IMR-90 (cell line): ENCODE measurements around the gene GPR176.

ENCODE experiments used
- BHLHE40 ChIP-seq: fragments of 150-350 bp; IDR thresholded peaks from 2 replicates; pipeline ENCODE4 v1.6.1; 2016; ENCODE audit warnings: mild to moderate bottlenecking, low read depth, low read length
- CEBPB ChIP-seq: IDR thresholded peaks from 2 replicates; pipeline ENCODE4 v1.6.1; 2012; ENCODE audit warnings: low read depth, low read length, improper control_type of control experiment
- CHD1 ChIP-seq: IDR thresholded peaks from 2 replicates; pipeline ENCODE4 v1.6.1; 2012; ENCODE audit warnings: low read depth, low read length, improper control_type of control experiment
- CTCF ChIP-seq: conservative IDR thresholded peaks from 2 replicates; pipeline ENCODE4 v1.5.1; 2012; ENCODE audit warnings: mild to moderate bottlenecking, low read depth, low read length, improper control_type of control experiment
- FOS ChIP-seq: fragments of 150-350 bp; IDR thresholded peaks from 2 replicates; pipeline ENCODE4 v1.6.1; 2016; ENCODE audit warnings: low read depth, low read length
- MAFK ChIP-seq: IDR thresholded peaks from 2 replicates; pipeline ENCODE4 v1.6.1; 2012; ENCODE audit warnings: low read depth, low read length, improper control_type of control experiment
- MAZ ChIP-seq: IDR thresholded peaks from 2 replicates; pipeline ENCODE4 v1.6.1; 2012; ENCODE audit warnings: low read depth, mild to moderate bottlenecking, low read length, improper control_type of control experiment, moderate library complexity, borderline replicate concordance
- MXI1 ChIP-seq: IDR thresholded peaks from 2 replicates; pipeline ENCODE4 v1.6.1; 2012; ENCODE audit warnings: low read depth, mild to moderate bottlenecking, low read length, moderate library complexity, borderline replicate concordance
- POLR2A ChIP-seq: IDR thresholded peaks from 2 replicates; pipeline ENCODE4 v1.6.1; 2012; ENCODE audit warnings: mild to moderate bottlenecking, low read depth, low read length
- RAD21 ChIP-seq: IDR thresholded peaks from 2 replicates; pipeline ENCODE4 v1.6.1; 2012; ENCODE audit warnings: low read length, improper control_type of control experiment
- RCOR1 ChIP-seq: IDR thresholded peaks from 2 replicates; pipeline ENCODE4 v1.6.1; 2012; ENCODE audit warnings: mild to moderate bottlenecking, low read length, improper control_type of control experiment; ENCODE audit not compliant: insufficient replicate concordance
- RFX5 ChIP-seq: IDR thresholded peaks from 2 replicates; pipeline ENCODE4 v1.8.0; 2012; ENCODE audit warnings: low read depth, mild to moderate bottlenecking, low read length, moderate library complexity
- USF2 ChIP-seq: fragments of 150-350 bp; IDR thresholded peaks from 2 replicates; pipeline ENCODE4 v1.6.1; 2017; ENCODE audit warnings: mild to moderate bottlenecking, antibody characterized with exemption, low read length, low read depth
- TF ChIP-seq, protein P1 (sequence below): fragments of 150-350 bp; IDR thresholded peaks from 2 replicates; pipeline ENCODE4 v1.6.1; 2016; ENCODE audit warnings: low read depth, mild to moderate bottlenecking, low read length, moderate library complexity, borderline replicate concordance

GRCh38 chr15:39837454-39837853 is 82.6 kb downstream of the GPR176 start:
- TF ChIP-seq CTCF (no peak), USF2 (no peak), RAD21 (no peak), RCOR1 (no peak), MXI1 (no peak), CEBPB (peak; percentile 99), POLR2A (no peak), RFX5 (no peak), MAFK (no peak), FOS (no peak), MAZ (no peak), CHD1 (no peak), BHLHE40 (no peak)
- TF ChIP-seq, protein P1, sequence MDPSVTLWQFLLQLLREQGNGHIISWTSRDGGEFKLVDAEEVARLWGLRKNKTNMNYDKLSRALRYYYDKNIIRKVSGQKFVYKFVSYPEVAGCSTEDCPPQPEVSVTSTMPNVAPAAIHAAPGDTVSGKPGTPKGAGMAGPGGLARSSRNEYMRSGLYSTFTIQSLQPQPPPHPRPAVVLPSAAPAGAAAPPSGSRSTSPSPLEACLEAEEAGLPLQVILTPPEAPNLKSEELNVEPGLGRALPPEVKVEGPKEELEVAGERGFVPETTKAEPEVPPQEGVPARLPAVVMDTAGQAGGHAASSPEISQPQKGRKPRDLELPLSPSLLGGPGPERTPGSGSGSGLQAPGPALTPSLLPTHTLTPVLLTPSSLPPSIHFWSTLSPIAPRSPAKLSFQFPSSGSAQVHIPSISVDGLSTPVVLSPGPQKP, result no peak
